Activated CD8-positive, alpha-beta memory T cell treated with anti-CD3 and anti-CD28 coated beads, Interleukin-2, amount 50 U/mL, for 1 hour (primary cell): ENCODE data around the gene HAAO.
"Not testable (repeated sequence)": the region's sequence is repeated elsewhere in the genome, so short reads cannot be mapped to it uniquely, and the experiment has no call there.

ENCODE experiments used
- DNase-seq: peaks from one replicate; pipeline ENCODE4 v3.0.0-alpha.2; 2020; ENCODE audit errors: extremely low read depth

HAAO gene

DNA sequence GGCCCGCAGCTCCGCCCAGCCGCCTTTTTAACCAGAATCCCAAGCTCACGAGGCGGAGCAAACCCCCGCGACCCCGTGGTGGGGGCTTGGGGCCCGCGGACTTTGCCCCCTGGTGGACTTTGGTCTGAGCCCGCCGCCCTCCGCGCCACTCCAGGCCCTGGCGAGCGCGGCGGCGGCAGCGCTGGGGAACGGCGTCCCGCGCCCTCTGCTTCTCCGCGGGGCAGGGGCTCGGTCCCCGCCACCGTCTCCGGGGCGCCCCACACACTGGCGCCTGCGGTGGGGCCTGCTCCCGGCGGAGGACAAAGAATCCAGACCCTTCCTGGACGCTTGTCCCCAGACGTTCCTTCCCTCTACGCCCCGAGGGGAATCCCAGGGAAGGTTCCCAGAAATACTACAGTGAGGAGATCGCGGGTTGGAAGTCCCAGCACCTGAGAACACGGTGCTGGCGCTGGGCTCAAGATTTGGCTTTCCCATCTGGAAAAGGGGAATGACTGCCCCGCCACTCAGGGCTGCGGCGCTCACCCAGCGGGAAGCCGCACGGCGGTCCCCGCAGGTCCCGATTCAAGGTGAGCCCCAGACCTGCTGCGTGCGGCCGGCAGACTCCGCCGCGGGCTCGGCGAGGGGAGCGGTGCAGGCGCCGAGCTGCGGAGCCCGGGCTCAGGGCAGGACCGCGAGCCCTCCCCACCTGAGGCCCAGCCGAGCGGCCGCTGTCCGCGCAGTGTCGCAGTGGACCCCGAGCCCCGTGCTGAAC is at the start of gene HAAO:
Gene HAAO (minus strand): TSS at position 1 of the 751 bp plus-strand sequence. CDS start 47 bp downstream, outside the sequence.
- DNase-seq: no peak

DNA sequence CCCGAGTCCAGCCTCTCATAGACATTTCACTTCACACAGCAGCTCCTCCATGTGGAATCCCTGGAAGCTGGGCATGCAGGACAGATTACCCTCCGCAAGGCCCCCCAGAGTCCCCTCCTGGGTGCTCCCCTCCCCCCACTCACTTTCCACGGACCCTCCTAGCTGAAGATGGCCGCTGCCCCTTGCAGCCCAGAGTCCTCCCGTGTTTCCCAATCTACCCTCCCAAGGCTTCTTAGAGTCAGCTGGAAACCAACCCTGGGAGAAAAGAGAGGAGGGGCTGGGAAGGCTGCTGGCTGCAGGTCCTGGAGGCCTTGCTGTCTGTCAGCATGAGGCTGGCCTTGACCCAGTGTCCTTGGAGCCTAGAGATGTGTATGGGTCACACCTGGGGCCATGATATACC is 49.0 kb upstream of the HAAO start:
- DNase-seq: no peak

DNA sequence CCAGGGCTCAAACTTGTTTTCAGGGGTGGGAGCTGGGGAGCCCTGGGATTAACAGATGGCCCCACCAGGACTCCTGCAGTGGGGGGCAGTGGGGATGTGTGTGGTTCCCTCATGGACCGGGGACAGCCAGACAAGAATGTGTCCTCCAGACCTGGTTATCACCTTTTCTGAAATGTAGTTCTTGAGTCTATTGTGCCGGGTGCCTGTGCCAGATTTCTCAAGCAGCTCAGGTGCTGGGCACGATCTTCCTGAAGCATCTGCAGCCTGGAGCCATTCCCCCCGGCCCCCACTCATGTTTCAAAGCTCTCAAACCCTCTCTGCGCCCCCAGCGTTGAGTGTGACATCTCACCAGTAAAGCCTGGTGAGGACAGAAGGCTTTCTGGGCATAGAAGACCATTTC is 48.4 kb upstream of the HAAO start:
- DNase-seq: no peak

DNA sequence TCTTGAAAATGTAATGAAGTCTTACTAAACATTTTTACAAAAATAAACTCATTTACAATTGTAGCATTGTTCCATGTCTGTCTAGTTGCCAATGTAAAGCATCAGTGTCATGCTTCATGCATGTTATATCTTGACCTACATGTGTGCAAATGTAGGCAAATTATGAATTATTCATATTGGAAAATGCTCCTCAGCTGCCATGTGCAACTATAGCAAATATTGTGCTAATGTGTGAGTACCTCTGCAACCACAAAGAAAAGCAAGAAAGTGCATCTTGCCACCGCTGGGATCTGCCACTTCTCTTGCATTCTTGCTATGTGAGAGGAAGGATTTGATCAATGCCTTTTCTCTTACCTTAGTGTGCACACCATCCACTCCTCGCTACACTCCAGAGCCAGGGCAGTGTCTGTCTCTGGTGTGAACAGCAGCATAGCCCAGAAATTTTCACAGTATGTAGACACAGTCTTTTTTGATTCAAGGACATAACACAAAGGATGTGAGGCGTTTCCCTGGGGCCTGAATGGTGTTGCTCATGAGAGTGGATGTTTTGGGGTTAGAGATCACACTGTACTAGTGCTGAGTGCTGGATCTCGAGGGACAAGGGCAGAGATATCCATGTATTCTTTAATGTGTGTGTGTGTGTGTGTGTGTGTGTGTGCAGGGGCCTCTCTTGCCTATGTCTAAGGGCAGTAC is 47.6 kb upstream of the HAAO start:
- no peak for DNase-seq

DNA sequence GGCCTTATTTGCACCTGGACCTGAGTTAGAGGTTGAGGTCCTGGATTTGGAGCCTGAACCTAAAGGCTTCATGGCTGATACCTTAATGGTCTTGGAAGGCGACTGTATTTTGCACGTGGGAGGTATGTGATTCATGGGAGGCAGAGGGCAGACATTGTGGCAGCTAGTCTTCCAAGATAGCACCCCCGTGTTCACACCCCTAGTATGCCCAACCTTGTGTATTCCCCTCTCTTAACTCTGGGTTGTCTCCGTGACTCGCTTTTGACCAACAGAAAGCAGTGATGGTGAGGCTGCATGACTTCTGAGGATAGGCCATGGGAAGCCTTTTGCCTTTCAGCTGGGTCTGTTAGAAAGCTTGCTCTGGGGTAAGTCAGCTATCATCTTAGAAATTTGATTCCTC is 45.8 kb upstream of the HAAO start:
- DNase-seq: no peak

DNA sequence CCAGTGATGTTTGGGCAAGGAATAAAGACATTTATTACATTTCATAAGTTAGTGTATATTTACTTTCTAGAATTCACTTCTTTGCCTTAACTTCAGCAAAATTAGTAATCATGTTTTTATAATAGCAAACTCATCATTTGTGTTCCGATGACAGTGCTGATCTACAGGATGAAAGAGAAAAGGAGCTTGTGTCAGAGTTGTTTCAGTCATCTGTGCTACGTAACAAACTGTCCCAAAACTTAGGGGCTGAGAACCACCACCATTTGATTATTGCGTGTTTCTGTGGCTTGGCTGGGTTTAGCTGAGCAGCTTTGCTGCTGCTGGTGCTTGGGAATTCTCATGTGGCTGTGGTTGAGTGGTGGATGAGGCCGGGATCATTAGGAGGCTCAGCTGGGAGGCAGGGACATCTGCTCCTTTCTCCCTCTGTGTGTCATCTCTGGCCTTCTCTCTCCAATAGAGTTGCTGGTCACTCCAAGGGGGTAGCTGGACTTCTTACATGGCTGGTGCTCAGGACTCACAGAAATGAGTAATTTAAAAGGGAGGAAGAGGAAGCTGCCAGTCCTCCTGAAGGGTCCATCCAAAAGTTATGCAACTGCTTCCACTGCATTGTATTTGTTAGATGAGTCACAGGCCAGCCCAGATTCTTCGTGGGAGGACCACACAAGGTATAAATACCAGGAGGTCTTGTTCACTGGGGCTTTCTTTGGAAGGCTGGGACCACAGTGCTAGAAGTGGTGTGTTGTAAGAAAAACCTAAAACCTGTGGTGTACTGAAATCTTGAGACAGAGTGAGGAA is 43.4 kb upstream of the HAAO start:
- no peak for DNase-seq

DNA sequence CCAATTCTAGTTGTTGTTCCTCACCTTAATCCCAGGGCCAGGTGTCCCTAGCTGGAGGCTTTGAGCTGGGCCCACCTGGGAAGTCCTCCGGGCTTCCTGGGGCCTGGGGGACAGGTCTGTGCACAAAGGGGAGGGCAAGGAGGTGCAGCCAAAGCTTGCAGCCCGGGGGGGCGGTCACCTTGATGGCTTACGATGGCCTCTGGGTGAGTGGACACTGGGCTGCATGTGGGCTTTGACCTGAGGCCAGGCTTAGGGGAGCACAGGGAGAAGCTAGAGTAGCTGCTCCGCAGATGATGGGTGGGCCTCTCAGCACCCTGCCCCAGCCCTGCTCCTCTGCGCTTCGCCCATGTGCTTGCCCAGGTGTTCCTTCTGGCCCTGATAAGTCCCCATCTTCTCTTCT is 41.8 kb upstream of the HAAO start:
- no peak for DNase-seq

DNA sequence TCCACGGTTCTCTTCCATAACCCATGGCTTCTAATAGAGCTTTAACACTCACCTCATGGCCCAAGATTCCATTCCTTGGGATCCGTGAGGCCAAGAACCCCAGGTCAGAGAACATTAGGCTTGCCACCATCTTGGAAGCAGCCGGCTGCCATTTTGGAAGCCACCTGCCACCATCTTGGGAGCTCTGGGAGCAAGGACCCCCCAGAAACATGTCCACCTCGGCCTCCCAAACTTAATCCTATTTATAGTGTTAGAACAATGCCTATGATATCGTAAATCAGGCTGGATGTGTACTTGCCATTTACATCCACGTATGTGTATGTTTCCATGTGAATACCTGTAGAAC is 39.9 kb upstream of the HAAO start:
- DNase-seq: no peak

DNA sequence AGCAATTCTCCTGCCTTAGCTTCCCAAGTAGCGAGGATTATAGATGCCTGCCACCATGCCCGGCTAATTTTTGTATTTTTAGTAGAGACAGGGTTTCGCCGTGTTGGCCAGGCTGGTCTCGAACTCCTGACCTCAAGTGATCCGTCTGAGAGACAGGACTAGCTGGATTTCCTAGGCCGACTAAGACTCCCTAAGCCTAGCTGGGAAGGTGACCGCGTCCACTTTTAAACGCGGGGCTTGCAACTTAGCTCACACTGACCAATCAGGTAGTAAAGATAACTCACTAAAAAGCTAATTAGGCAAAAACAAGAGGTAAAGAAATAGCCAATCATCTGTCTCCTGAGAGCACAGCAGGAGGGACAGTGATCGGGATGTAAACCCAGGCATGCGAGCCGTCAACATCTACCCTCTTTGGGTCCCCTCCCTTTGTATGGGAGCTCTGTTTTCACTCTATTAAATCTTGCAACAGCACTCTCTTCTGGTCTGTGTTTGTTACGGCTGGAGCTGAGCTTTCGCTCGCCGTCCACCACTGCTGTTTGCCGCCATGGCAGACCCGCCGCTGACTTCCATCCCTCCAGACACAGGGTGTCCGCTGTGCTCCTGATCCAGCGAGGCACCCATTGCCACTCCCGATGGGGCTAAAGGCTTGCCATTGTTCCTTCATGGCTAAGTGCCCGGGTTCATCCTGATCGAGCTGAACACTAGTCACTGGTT is 39.3 kb upstream of the HAAO start:
- not testable (repeated sequence) for DNase-seq

DNA sequence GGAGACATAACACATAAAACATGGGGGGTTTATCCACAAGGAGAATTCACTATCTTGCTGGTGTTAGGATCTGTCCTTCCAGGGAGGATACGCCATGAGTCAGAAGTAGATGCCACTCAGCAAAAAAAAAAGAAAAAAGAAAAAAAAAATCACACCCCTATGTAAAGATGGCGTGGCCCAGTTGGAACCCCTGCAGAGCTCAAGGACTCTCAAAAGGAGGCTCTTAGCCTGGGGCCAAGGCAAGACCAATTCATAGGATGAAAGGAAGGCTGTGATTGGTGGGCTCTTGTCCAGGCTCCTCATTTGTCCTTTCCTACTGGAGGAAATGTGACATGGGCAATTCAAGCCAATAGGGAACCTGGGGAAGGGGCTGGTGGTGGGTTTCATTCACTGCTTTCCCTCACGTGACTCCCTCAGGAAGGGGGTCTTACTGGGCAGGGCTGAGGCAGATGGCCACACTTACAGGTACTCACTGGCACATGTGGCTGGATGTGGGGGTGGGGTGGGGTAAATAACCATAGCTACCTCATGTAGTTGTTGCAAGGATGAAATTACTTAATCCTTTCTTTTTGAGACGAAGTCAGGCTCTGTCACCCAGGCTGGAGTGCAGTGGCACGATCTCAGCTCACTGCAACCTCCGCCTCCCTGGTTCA is 38.7 kb upstream of the HAAO start:
- DNase-seq: no peak

DNA sequence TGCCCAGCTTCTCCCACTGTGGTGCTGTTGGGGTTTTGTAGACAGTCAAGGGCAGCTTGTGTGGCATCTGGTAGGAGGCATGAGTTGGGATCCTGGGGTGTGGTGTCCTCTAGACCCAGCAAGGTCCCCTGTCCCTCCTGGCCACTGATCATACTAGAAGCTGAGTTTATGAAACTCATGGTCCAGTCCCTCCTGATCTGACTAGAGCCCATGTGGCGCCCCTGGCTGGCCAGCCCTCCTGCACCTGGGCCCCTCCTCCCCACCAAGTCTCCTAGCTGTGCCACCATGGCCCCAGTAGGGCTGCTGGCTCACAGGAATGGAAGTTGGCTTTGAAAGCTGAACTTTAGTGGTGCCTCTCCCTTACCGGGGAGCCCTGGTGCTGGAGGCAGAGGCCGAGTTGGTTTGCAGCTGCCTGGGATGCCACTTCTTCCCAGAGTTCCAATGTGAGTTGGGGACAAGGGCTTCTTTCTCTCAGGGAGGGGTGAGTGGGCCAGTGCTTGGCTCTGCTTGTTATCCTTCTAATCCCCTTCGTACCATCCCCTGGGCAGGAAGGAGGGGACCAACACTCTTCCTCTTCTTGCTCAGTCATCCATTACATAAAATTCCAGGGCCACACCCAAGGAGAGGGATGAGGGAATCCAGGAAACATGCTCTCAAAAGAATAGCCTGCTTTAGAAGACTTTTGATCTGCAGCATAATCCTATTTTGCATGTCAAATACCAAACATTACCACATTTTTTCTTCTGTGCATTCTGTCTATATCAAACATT is 37.5 kb upstream of the HAAO start:
- DNase-seq: no peak

DNA sequence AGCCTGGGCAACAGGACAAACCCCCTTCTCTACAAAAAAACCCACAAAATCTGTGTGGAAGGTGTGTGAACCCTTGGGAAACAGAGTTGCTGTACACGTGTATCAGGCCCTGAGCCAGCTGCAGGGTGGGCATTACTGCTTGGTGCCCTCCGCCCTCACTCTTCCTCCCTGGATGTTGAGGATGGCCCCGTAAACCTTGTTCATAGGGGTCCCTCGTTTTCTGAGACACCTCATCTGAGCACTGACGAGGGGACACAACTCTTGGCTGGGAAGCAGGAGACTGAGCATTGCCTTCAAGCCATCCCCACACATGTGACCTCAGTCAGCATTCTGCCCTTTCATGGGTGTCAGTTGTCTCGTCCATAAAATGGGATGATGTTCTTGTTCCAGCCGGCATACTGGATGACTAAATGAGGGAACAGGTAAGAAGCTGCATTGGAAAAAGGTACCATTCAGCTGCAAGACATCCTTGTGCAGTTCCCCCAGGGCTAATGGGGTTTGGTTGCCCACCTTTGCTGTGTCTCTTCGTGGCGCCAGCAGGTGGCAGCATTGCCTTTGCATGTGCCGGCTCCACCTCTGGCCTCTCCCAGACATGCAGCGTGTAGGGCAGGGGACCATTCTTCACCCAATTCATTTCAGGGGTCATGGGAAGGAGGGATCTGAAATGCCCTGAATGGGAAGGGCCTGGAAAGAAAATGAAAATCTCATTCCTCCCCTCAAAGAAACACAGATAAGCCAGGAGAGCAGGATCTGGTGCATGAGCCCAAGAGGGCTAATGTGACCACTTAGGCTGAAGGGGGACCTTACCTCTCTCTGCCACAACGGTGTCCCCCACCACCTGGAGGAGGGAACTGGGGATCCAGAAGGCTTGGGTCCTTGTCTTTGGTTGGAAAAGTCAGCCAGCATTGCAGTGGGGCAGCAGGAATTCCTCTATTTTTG is 36.4 kb upstream of the HAAO start:
- DNase-seq: peak; percentile 17

DNA sequence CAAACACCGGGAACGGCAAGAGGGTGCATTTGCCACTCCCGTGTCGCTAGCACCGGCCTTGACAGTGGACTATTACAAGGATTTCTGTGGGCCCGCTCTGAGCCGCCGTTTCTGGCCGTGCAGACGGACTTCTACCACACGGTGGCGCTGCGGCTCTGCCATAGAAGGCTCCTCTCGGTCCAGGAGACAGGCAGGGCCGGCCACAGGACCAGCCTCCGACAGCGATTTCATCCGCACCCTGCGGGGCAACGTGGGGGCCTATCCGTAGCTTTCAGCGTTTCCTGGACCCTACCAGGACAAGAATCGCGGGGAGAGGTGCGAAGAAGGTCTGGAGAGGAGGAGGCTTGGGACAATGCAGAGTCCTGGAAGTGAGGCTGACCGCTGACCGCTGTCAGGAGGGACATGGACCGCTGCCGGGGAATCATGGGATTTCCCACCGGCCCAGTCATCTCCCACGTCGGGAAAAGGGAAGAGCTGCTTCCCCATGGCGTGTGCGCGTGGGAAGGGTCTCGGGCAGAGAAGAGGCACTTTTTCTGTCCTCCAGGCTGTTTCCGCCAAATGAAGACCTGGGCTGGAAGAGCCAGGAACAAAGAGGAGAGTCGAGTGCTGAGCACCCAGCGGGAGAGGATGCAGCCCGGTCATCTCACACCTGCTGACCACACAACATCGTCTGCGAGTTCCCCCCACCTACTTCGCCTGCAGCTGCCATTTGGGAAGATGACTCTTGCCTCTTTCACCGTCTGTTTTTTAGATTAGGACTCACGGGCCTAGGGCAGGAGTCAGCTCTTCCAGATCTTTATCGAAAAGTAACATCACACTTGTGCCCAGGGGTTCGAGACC is 35.5 kb upstream of the HAAO start:
- peak; percentile 45 for DNase-seq

DNA sequence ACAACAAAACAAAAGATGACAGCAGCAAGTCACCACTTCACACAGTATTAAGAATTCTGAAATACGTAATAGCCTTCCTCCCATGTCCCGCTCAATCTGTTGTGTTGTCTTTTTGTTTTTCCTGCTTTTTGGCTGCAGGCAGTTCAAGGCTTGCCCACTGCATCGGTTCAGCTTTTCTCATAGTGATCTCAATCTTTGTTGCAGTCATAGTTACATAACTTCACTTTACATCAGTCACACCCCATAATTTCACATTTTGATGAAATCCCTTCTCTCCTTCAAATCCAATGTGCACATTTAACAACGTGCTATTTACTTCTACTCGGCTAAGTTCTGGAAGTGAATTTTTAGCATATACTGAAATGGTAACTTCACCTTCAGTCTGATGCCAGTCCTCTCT is 33.8 kb upstream of the HAAO start:
- no peak for DNase-seq

DNA sequence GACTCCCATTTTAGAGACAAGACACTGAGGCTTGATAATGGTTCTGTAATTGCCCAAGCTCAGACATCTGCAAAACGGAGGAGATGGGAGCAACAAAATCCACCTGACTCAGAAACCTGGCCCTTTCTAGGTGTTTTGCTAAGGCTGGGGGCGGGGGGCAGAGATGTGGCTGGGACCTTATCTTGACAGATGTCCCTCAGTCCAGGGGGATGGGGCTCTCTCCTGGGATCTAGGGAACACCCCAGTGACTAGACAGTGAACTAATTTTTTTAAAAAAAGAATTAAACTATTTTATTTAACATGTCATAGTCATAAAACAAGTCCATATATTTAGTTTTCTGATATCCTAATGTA is 32.0 kb upstream of the HAAO start:
- DNase-seq: no peak

DNA sequence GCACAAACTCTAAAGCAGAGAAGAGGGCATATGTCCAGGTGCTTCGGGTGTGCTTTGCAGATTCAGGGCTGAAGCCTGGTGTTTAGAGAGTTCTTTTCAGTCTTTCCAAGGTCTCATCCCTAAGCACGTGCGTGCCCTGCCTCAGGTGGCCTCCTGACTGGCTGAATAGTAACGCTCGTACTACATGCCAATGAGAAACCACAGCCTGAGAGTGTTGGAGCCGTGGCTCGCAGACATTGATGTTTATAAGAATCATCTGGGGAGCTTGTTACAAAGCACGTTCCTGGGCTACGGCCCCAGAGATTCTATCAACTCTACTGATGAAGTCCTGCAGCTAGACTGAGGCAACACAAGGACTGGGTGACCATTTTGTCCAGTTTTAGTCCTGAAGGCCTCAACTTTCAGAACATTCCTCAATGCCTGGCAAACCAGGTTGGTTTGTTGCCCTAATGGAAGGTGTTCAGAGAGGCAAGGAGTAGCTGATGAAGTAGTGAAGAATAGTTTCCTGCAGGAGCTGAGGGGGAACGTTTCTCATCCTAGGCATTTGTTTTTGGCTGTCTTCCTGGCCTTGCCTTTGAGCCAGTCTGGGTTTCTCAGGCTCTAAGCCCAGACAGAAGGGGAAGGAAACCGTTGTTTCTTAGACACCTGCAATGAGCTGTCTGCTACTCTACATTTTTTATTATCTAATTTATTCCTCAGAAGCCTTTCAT is 31.5 kb upstream of the HAAO start:
- DNase-seq: no peak

DNA sequence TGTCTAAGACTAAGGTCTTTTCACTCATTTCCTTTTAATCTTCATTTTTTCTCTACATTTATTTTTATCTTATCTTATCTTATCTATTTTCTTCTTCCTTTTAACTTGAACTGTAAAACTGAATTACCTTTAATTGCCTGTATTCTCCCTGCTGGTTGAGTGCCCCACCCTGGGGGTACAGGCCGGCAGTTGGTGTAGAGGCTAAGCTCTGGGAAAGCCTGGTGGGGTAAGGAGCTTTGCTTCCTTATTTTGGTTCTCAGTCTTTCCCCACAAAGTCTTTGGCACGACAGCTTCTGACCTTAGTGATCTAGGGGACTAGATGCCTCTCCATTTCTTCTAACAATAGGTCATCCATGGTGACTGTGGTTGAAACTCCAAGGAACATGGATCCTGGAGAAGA is 26.8 kb upstream of the HAAO start:
- no peak for DNase-seq

DNA sequence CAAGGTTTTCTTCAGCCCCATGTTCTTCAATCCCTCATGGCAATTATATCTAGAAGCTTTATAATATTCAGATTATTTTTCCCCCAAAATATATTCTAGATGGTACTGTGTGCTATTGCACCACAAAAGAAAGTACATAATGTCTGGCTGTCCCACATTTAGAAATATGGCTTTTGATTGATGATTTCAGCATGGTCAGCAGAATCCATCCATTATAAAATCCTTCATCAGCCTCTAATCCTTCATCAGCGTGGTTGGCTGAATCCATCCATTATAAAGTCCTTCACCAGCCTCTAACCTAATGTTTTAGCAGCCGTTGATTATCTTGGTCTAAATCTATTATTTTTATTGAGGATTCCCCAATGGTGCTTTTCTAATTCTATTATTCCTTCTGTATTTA is 23.3 kb upstream of the HAAO start:
- no peak for DNase-seq
